HCT116 (cell line): ENCODE data around the gene GALK2. TPM values are rescaled to one million over a fixed set of nuclear protein-coding genes. Genes with fewer than 3 reads are reported as not detected.

Experiments used
- ATAC-seq: fragments of 200-7000 bp; cut with Tn5 transposase; 2 replicates; pipeline ENCODE4 v1.9.1; 2020; ENCODE audit warnings: mild to moderate bottlenecking, moderate library complexity
- BruUV-seq: library from RNA; stranded (reverse); fragments of 400-500 nt; replicated peaks from 2 replicates; lab custom pipeline; 2021; lab: Mats Ljungman, UMichigan
- CTCF ChIA-PET: fragments of 300-600 bp; sonication (Branson Sonifier 250); formaldehyde crosslinking; loops from one replicate; lab custom pipeline; 2021; ENCODE audit warnings: antibody characterized with exemption; lab: Charles Lee
- POLR2A ChIA-PET: fragments of 300-600, 350-600 bp; sonication (Branson Sonifier 250); formaldehyde crosslinking; loops from one replicate; lab custom pipeline; 2021; ENCODE audit warnings: antibody characterized with exemption; lab: Charles Lee
- RAD21 ChIA-PET, 2 experiments: fragments of 300-600 bp; sonication (Branson Sonifier 250); formaldehyde crosslinking; loops; one replicate each; lab custom pipeline; 2023; ENCODE audit warnings: low total read pairs in 2 of 2; ENCODE audit not compliant: uncharacterized antibody in 2 of 2, unreplicated experiment in 2 of 2, low non-redundant PET in 1 of 2; lab: Charles Lee
- DNase-seq: peaks from one replicate; pipeline ENCODE4 v3.0.0-alpha.2; 2010; ENCODE audit warnings: low read depth, low spot score
- H2AFZ ChIP-seq: fragments of 200-600 bp; shearing (Covaris generic), sonication (generic); 2 replicates; pipeline ENCODE4 v1.6.1; 2017; ENCODE audit warnings: low read depth, mixed run types, mixed read lengths, antibody characterized with exemption, low read length; ENCODE audit not compliant: poor library complexity, severe bottlenecking
- H3K27ac ChIP-seq: 2 replicates; pipeline ENCODE4 v1.5.1; 2012; ENCODE audit warnings: low read depth, low read length
- H3K27me3 ChIP-seq: fragments of 200-600 bp; sonication (generic); 2 replicates; pipeline ENCODE4 v1.6.1; 2016; ENCODE audit warnings: mixed run types, low read length, mixed read lengths; ENCODE audit not compliant: insufficient read depth
- H3K36me3 ChIP-seq, 2 experiments: fragments of 200-500 bp in 1 of 2; fragments of 200-600 bp in 1 of 2; sonication (Bioruptor generic) in 1 of 2; sonication (generic) in 1 of 2; 2 replicates each; pipeline versions ENCODE4 v1.5.1 to v1.6.1; 2014 to 2016; ENCODE audit warnings: low read length in 2 of 2, inconsistent platforms in 1 of 2, mixed read lengths in 1 of 2, mixed run types in 1 of 2; ENCODE audit not compliant: insufficient read depth in 2 of 2, control insufficient read depth in 1 of 2
- H3K4me1 ChIP-seq, 2 experiments: fragments of 200-600 bp in 1 of 2; sonication (generic) in 1 of 2; 2 replicates each; pipeline versions ENCODE4 v1.5.1 to v1.6.1; 2012 to 2017; ENCODE audit warnings: low read length in 2 of 2, inconsistent platforms in 1 of 2, mild to moderate bottlenecking in 1 of 2, mixed read lengths in 1 of 2, mixed run types in 1 of 2, moderate library complexity in 1 of 2; ENCODE audit not compliant: insufficient read depth in 2 of 2, control insufficient read depth in 1 of 2
- H3K4me2 ChIP-seq: fragments of 200-600 bp; sonication (generic); 2 replicates; pipeline ENCODE4 v1.6.1; 2017; ENCODE audit warnings: mixed run types, low read length, mixed read lengths
- H3K4me3 ChIP-seq, 2 experiments: fragments of 200-600 bp in 1 of 2; sonication (generic) in 1 of 2; replicated peaks in 1 of 2; 2 replicates each; pipeline ENCODE4 v1.5.1; 2011 to 2016; ENCODE audit warnings: low read length in 2 of 2, control low read depth in 1 of 2, low read depth in 1 of 2, mild to moderate bottlenecking in 1 of 2, mixed read lengths in 1 of 2, mixed run types in 1 of 2
- H3K79me2 ChIP-seq: fragments of 200-600 bp; sonication (generic); 2 replicates; pipeline ENCODE4 v1.6.1; 2017; ENCODE audit warnings: mild to moderate bottlenecking, mixed run types, low read length, moderate library complexity, mixed read lengths; ENCODE audit not compliant: insufficient read depth
- H3K9ac ChIP-seq: fragments of 200-600 bp; sonication (generic); 2 replicates; pipeline ENCODE4 v1.6.1; 2016; ENCODE audit warnings: low read length, mixed read lengths
- H3K9me2 ChIP-seq: fragments of 200-600 bp; sonication (generic), shearing (Covaris generic); 2 replicates; pipeline ENCODE4 v1.6.1; 2017; ENCODE audit warnings: mixed run types, mild to moderate bottlenecking, moderate library complexity; ENCODE audit not compliant: insufficient read depth
- H3K9me3 ChIP-seq, 2 experiments: fragments of 200-500 bp in 1 of 2; fragments of 200-600 bp in 1 of 2; sonication (Bioruptor generic) in 1 of 2; sonication (generic) in 1 of 2; 2 replicates each; pipeline ENCODE4 v1.6.1; 2014 to 2017; ENCODE audit warnings: low read length in 2 of 2, mixed read lengths in 2 of 2, inconsistent platforms in 1 of 2, low read depth in 1 of 2, mild to moderate bottlenecking in 1 of 2, mixed run types in 1 of 2, moderate library complexity in 1 of 2; ENCODE audit not compliant: control insufficient read depth in 1 of 2, insufficient read depth in 1 of 2
- H4K20me1 ChIP-seq: fragments of 200-600 bp; sonication (generic), shearing (Covaris generic); 2 replicates; pipeline ENCODE4 v1.6.1; 2017; ENCODE audit warnings: mixed run types, mild to moderate bottlenecking, moderate library complexity; ENCODE audit not compliant: insufficient read depth
- CEBPB ChIP-seq: IDR thresholded peaks from 2 replicates; pipeline ENCODE4 v1.6.1; 2012; ENCODE audit warnings: low read depth
- ELF1 ChIP-seq: IDR thresholded peaks from 2 replicates; pipeline ENCODE4 v1.6.1; 2012; ENCODE audit warnings: low read depth, borderline replicate concordance
- EZH2phosphoT487 ChIP-seq: fragments of 200-600 bp; IDR thresholded peaks from 2 replicates; pipeline ENCODE4 v1.6.1; 2018; ENCODE audit warnings: antibody characterized with exemption, borderline replicate concordance
- JUND ChIP-seq: IDR thresholded peaks from 2 replicates; pipeline ENCODE4 v1.6.1; 2012
- POLR2A ChIP-seq: IDR thresholded peaks from 2 replicates; pipeline ENCODE4 v1.7.0; 2011; ENCODE audit warnings: borderline replicate concordance; ENCODE audit not compliant: insufficient read depth, insufficient read length; ENCODE audit errors: extremely low read depth
- POLR2AphosphoS5 ChIP-seq: IDR thresholded peaks from 2 replicates; pipeline ENCODE4 v1.6.1; 2011; ENCODE audit warnings: mild to moderate bottlenecking, low read depth, low read length, moderate library complexity
- RAD21 ChIP-seq: IDR thresholded peaks from 2 replicates; pipeline ENCODE4 v1.6.1; 2012; ENCODE audit warnings: low read depth, mild to moderate bottlenecking
- SIN3A ChIP-seq: IDR thresholded peaks from 2 replicates; pipeline ENCODE4 v1.6.1; 2012; ENCODE audit warnings: low read depth
- SP1 ChIP-seq: IDR thresholded peaks from 2 replicates; pipeline ENCODE4 v1.6.1; 2012; ENCODE audit warnings: low read depth
- SRF ChIP-seq: IDR thresholded peaks from 2 replicates; pipeline ENCODE4 v1.6.1; 2012; ENCODE audit warnings: low read depth
- intact Hi-C: fragments of 100-400 bp; cut with micrococcal nuclease; formaldehyde crosslinking; loops from 2 replicates; pipeline ENCODE4 v1.10.0; 2022
- total RNA-seq: library from RNA; stranded (reverse); gene quantifications from one replicate; pipeline ENCODE4 v1.2.1, GENCODE V29; 2021; ENCODE audit not compliant: unreplicated experiment
- TF ChIP-seq, protein P1 (sequence below): IDR thresholded peaks from 2 replicates; pipeline ENCODE4 v1.6.1; 2011; ENCODE audit warnings: mild to moderate bottlenecking, low read length, moderate library complexity; ENCODE audit not compliant: insufficient replicate concordance; ENCODE audit errors: extremely low read depth
- TF ChIP-seq, protein P2 (sequence below), 3 experiments: fragments of 200-600 bp in 1 of 3; sonication (generic) in 1 of 3; IDR thresholded peaks in 2 of 3; conservative IDR thresholded peaks in 1 of 3; 2 replicates each; pipeline ENCODE4 v1.5.1; 2012 to 2017; ENCODE audit warnings: low read depth in 2 of 3, low read length in 2 of 3, antibody characterized with exemption in 1 of 3, borderline replicate concordance in 1 of 3, control low read depth in 1 of 3, mild to moderate bottlenecking in 1 of 3, mixed read lengths in 1 of 3, mixed run types in 1 of 3, moderate library complexity in 1 of 3; ENCODE audit not compliant: insufficient read depth in 1 of 3
- TF ChIP-seq, protein P3 (sequence below): IDR thresholded peaks from 2 replicates; pipeline ENCODE4 v1.6.1; 2012
- TF ChIP-seq, protein P4 (sequence below): IDR thresholded peaks from 2 replicates; pipeline ENCODE4 v1.6.1; 2012; ENCODE audit warnings: low read depth

The GALK2 gene
- total RNA-seq, 1 experiment from 2014 or later: 18.7 TPM

DNA sequence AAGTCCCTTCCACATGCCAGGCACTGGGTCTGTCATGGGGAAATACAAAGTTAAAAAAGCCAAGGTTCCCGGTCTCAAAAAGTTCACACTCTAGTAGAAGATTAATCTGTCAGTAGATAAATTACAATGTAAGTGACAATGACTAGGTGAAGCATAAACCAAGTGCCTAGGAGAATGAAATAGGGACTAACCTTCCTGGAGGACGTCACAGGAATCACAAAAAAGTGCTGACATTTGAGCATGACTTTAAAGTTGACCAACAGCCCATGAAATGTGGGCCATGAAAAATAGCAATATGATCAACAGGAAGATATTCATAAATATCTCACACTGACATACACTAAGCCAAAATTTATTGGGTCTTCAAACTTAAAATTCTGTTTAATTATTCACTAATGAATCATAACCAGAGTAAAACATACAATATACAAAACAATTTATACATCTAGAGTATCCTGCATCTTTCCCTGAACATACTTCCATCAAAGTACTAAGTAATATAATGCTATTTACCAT is 34.6 kb upstream of the GALK2 start:
- H3K27ac ChIP-seq: no peak overlapping the region
- H3K4me2 ChIP-seq: no peak overlapping the region

More for the DNA sequence above, 34.6 kb upstream of the GALK2 start:
- Histone ChIP-seq H3K4me3 (no peak overlapping the region), H3K27me3 (no peaks in the 10 kb centered on the region), H3K4me1 (no peaks in the 10 kb centered on the region), H3K9me3 (no peaks in the 10 kb centered on the region), H3K9me2 (no peaks in the 10 kb centered on the region), H3K36me3 (peaks cover 44 to 50% of the 10 kb centered on the region in 2 experiments), H3K79me2 (peaks cover 35% of the 10 kb centered on the region), H4K20me1 (0 out of 2 replicates have a peak, but pooled peaks cover 5% of the 10 kb centered on the region), H3K9ac (no peak overlapping the region), H2AFZ (no peak overlapping the region)
- ATAC-seq (no peak), DNase-seq (no peak)
- ChIA-PET CTCF (no interaction called here), RAD21 (no interaction called here), POLR2A (no interaction called here)
- TF ChIP-seq, protein P1, sequence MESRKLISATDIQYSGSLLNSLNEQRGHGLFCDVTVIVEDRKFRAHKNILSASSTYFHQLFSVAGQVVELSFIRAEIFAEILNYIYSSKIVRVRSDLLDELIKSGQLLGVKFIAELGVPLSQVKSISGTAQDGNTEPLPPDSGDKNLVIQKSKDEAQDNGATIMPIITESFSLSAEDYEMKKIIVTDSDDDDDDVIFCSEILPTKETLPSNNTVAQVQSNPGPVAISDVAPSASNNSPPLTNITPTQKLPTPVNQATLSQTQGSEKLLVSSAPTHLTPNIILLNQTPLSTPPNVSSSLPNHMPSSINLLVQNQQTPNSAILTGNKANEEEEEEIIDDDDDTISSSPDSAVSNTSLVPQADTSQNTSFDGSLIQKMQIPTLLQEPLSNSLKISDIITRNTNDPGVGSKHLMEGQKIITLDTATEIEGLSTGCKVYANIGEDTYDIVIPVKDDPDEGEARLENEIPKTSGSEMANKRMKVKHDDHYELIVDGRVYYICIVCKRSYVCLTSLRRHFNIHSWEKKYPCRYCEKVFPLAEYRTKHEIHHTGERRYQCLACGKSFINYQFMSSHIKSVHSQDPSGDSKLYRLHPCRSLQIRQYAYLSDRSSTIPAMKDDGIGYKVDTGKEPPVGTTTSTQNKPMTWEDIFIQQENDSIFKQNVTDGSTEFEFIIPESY: no peak
- TF ChIP-seq POLR2AphosphoS5: no peak
- TF ChIP-seq, protein P2, sequence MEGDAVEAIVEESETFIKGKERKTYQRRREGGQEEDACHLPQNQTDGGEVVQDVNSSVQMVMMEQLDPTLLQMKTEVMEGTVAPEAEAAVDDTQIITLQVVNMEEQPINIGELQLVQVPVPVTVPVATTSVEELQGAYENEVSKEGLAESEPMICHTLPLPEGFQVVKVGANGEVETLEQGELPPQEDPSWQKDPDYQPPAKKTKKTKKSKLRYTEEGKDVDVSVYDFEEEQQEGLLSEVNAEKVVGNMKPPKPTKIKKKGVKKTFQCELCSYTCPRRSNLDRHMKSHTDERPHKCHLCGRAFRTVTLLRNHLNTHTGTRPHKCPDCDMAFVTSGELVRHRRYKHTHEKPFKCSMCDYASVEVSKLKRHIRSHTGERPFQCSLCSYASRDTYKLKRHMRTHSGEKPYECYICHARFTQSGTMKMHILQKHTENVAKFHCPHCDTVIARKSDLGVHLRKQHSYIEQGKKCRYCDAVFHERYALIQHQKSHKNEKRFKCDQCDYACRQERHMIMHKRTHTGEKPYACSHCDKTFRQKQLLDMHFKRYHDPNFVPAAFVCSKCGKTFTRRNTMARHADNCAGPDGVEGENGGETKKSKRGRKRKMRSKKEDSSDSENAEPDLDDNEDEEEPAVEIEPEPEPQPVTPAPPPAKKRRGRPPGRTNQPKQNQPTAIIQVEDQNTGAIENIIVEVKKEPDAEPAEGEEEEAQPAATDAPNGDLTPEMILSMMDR (IDR thresholded peaks at IDR 0.05 in 2 of 3, conservative IDR thresholded peaks at IDR 0.05 in 1 of 3; ENCODE audit: borderline replicate concordance in 1 of 3, insufficient read depth in 1 of 3, low read depth in 2 of 3, low read length in 2 of 3): no peak
- no peak for TF ChIP-seq JUND
- TF ChIP-seq CEBPB: no peak
- no peak for TF ChIP-seq POLR2A
- no peak for TF ChIP-seq SP1
- no peak for TF ChIP-seq ELF1
- TF ChIP-seq, protein P3, sequence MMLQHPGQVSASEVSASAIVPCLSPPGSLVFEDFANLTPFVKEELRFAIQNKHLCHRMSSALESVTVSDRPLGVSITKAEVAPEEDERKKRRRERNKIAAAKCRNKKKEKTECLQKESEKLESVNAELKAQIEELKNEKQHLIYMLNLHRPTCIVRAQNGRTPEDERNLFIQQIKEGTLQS: no peak
- TF ChIP-seq SRF: no peak
- TF ChIP-seq SIN3A: no peak
- TF ChIP-seq EZH2phosphoT487: no peak
- TF ChIP-seq, protein P4, sequence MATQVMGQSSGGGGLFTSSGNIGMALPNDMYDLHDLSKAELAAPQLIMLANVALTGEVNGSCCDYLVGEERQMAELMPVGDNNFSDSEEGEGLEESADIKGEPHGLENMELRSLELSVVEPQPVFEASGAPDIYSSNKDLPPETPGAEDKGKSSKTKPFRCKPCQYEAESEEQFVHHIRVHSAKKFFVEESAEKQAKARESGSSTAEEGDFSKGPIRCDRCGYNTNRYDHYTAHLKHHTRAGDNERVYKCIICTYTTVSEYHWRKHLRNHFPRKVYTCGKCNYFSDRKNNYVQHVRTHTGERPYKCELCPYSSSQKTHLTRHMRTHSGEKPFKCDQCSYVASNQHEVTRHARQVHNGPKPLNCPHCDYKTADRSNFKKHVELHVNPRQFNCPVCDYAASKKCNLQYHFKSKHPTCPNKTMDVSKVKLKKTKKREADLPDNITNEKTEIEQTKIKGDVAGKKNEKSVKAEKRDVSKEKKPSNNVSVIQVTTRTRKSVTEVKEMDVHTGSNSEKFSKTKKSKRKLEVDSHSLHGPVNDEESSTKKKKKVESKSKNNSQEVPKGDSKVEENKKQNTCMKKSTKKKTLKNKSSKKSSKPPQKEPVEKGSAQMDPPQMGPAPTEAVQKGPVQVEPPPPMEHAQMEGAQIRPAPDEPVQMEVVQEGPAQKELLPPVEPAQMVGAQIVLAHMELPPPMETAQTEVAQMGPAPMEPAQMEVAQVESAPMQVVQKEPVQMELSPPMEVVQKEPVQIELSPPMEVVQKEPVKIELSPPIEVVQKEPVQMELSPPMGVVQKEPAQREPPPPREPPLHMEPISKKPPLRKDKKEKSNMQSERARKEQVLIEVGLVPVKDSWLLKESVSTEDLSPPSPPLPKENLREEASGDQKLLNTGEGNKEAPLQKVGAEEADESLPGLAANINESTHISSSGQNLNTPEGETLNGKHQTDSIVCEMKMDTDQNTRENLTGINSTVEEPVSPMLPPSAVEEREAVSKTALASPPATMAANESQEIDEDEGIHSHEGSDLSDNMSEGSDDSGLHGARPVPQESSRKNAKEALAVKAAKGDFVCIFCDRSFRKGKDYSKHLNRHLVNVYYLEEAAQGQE: no peak
- TF ChIP-seq RAD21: no peak
- intact Hi-C loops: loop anchor here (5.0 kb wide), 1 partner anchor 88 kb away; the partner anchor contains the start of gene SECISBP2L
- BruUV-seq: no TSS peak
